Tibial nerve (tissue), 4 donors: ENCODE measurements around the gene P2RX6. TPM values are rescaled to one million over a fixed set of nuclear protein-coding genes. Genes with fewer than 3 reads are reported as not detected.

ENCODE experiments used
- DNase-seq, 2 donors: peaks; one replicate each; pipeline ENCODE4 v3.0.0-alpha.2; 2019; ENCODE audit warnings: low spot score in 2 of 2
- H3K27ac ChIP-seq, 4 donors: fragments of 200-600 bp; sonication (generic) in 3 of 4; one replicate each; pipeline ENCODE4 v1.5.1; 2017 to 2019; ENCODE audit warnings: mild to moderate bottlenecking in 1 of 4
- H3K27me3 ChIP-seq, 2 donors: fragments of 200-600 bp; sonication (generic) in 1 of 2; one replicate each; pipeline versions ENCODE4 v1.5.1 to v1.6.0; 2017 to 2019
- H3K36me3 ChIP-seq, 3 donors: fragments of 200-600 bp; sonication (generic); one replicate each; pipeline ENCODE4 v1.5.1; 2018 to 2019
- H3K4me1 ChIP-seq, 4 donors: fragments of 200-600 bp; sonication (generic) in 3 of 4; one replicate each; pipeline ENCODE4 v1.5.1; 2017 to 2019
- H3K4me3 ChIP-seq, 4 donors: fragments of 200-600 bp; sonication (generic) in 3 of 4; one replicate each; pipeline ENCODE4 v1.5.1; 2017 to 2019; ENCODE audit warnings: mild to moderate bottlenecking in 1 of 4, moderate library complexity in 1 of 4
- H3K9me3 ChIP-seq, 4 donors: fragments of 200-600 bp; sonication (generic) in 3 of 4; one replicate each; pipeline ENCODE4 v1.5.1; 2017 to 2019
- CTCF ChIP-seq, 5 experiments: fragments of 200-600 bp in 3 of 5; fragments of 450-650 bp in 2 of 5; sonication (generic) in 3 of 5; IDR thresholded peaks; one replicate each; pipeline ENCODE4 v1.5.1; 2016 to 2019; ENCODE audit warnings: antibody characterized with exemption in 5 of 5, mild to moderate bottlenecking in 3 of 5, moderate library complexity in 2 of 5
- EP300 ChIP-seq, 2 donors: sonication (generic); formaldehyde crosslinking; IDR thresholded peaks; one replicate each; pipeline ENCODE4 v1.6.1; 2017; ENCODE audit warnings: antibody characterized with exemption in 2 of 2, mild to moderate bottlenecking in 1 of 2
- POLR2A ChIP-seq, 2 donors: fragments of 450-650 bp; IDR thresholded peaks; one replicate each; pipeline ENCODE4 v1.6.1; 2017; ENCODE audit warnings: antibody characterized with exemption in 2 of 2, mild to moderate bottlenecking in 2 of 2, moderate library complexity in 2 of 2
- WGBS, 2 donors: methylation state at CpG; one replicate each; pipeline ENCODE4 v1.1.5; 2018; 5-methylcytosine and 5-hydroxymethylcytosine counted together
- total RNA-seq, 4 donors: library from RNA; depleted of rRNA; stranded (reverse); fragments of >200 nt; gene quantifications; one replicate each; pipeline ENCODE4 v1.1.0, GENCODE V29; 2016

Gene P2RX6
- total RNA-seq, 4 donors from 2014 or later, result 0.63 to 3.3 (median 0.78) TPM

- no peak for DNase-seq
- no peaks in the 10 kb centered on the region for H3K36me3 ChIP-seq
- H3K4me3 ChIP-seq, result no peak overlapping the region
- H3K27ac ChIP-seq, result no peak overlapping the region
- H3K9me3 ChIP-seq, result peaks cover 0 to 12% (median 0%) of the 10 kb centered on the region in 4 donors
- TF ChIP-seq EP300 (IDR thresholded peaks at IDR 0.05) (no peak), POLR2A (IDR thresholded peaks at IDR 0.05) (no peak), CTCF (IDR thresholded peaks at IDR 0.05) (no peak)
- no peaks in the 10 kb centered on the region for H3K27me3 ChIP-seq
- WGBS, 2 donors, result 74% methylated on average over 11 to 15 of the region's 16 CpGs
- H3K4me1 ChIP-seq, result peaks cover 0 to 4% (median 0%) of the 10 kb centered on the region in 4 donors
These were observed 40.5 kb upstream of the P2RX6 start for GRCh38 chr22:20974336-20974955.

- no peak for DNase-seq
- 83% methylated on average over 14 of the region's 14 CpGs for WGBS, 2 donors
- no peak for TF ChIP-seq CTCF (IDR thresholded peaks at IDR 0.05)
- TF ChIP-seq EP300 (IDR thresholded peaks at IDR 0.05), result no peak
- no peak for TF ChIP-seq POLR2A (IDR thresholded peaks at IDR 0.05)
- Histone ChIP-seq H3K4me1 (peaks cover 0 to 16% (median 6%) of the 10 kb centered on the region in 4 donors), H3K9me3 (peaks cover 0 to 12% (median 0%) of the 10 kb centered on the region in 4 donors), H3K36me3 (no peaks in the 10 kb centered on the region), H3K27ac (no peak overlapping the region), H3K4me3 (no peak overlapping the region), H3K27me3 (no peaks in the 10 kb centered on the region)
These were observed 39.2 kb upstream of the P2RX6 start for GRCh38 chr22:20975541-20976290.

- Histone ChIP-seq H3K36me3 (no peaks in the 10 kb centered on the region), H3K9me3 (peaks cover 0 to 12% (median 0%) of the 10 kb centered on the region in 4 donors), H3K4me3 (no peak overlapping the region), H3K27me3 (no peaks in the 10 kb centered on the region), H3K4me1 (peaks cover 0 to 23% (median 12%) of the 10 kb centered on the region in 4 donors), H3K27ac (no peak overlapping the region)
- DNase-seq, result no peak
- WGBS, 2 donors, result 83% methylated on average over 22 to 24 of the region's 24 CpGs
- TF ChIP-seq EP300 (IDR thresholded peaks at IDR 0.05), result no peak
- TF ChIP-seq POLR2A (IDR thresholded peaks at IDR 0.05), result no peak
- TF ChIP-seq CTCF (IDR thresholded peaks at IDR 0.05), result no peak
These were observed 38.6 kb upstream of the P2RX6 start for GRCh38 chr22:20976291-20976877.

GRCh38 chr22:20977019-20977418 is 37.9 kb upstream of the P2RX6 start:
- WGBS, 2 donors, result 80 to 90% methylated on average over 9 to 11 of the region's 11 CpGs

More at GRCh38 chr22:20977019-20977418, 37.9 kb upstream of the P2RX6 start:
- Histone ChIP-seq H3K4me1 (peaks cover 0 to 25% (median 14%) of the 10 kb centered on the region in 4 donors), H3K27ac (no peak overlapping the region), H3K9me3 (peaks cover 0 to 12% (median 0%) of the 10 kb centered on the region in 4 donors), H3K4me3 (no peak overlapping the region), H3K27me3 (no peaks in the 10 kb centered on the region), H3K36me3 (no peaks in the 10 kb centered on the region)
- TF ChIP-seq EP300 (IDR thresholded peaks at IDR 0.05), result no peak
- no peak for TF ChIP-seq CTCF (IDR thresholded peaks at IDR 0.05)
- TF ChIP-seq POLR2A (IDR thresholded peaks at IDR 0.05), result no peak
- no peak for DNase-seq
